Neural cell (in vitro differentiated cells): ENCODE results near the gene XPNPEP2. TPM values are rescaled to one million over a fixed set of nuclear protein-coding genes. Genes with fewer than 3 reads are reported as not detected.

ENCODE experiments used
- H2AFZ ChIP-seq: fragments of 200-600, 300-800 bp; sonication (generic), shearing (Covaris generic); 2 replicates; pipeline ENCODE4 v1.6.0; 2014; ENCODE audit warnings: low read depth, mild to moderate bottlenecking, antibody characterized with exemption, low read length, moderate library complexity
- H3F3A ChIP-seq: fragments of 200-600 bp; shearing (Covaris generic); 2 replicates; pipeline ENCODE4 v1.6.1; 2016; ENCODE audit warnings: mild to moderate bottlenecking, moderate library complexity, mixed read lengths, antibody characterized with exemption, low read length; ENCODE audit not compliant: insufficient read depth, poor library complexity, severe bottlenecking
- H3K27ac ChIP-seq: fragments of 200-600, 300-800 bp; sonication (generic), shearing (Covaris generic); 2 replicates; pipeline ENCODE4 v1.5.1; 2014; ENCODE audit warnings: mild to moderate bottlenecking, low read length, moderate library complexity
- H3K27me3 ChIP-seq: fragments of 300-800, 200-600 bp; sonication (generic), shearing (Covaris generic); 2 replicates; pipeline ENCODE4 v1.6.0; 2014; ENCODE audit warnings: mild to moderate bottlenecking, low read depth, low read length, moderate library complexity; ENCODE audit not compliant: insufficient read depth
- H3K36me3 ChIP-seq: fragments of 300-800, 200-600 bp; sonication (generic), shearing (Covaris generic); 2 replicates; pipeline ENCODE4 v1.5.1; 2014; ENCODE audit warnings: mild to moderate bottlenecking, antibody characterized with exemption, low read length, moderate library complexity; ENCODE audit not compliant: insufficient read depth
- H3K4me2 ChIP-seq: fragments of 300-800, 200-600 bp; sonication (generic), shearing (Covaris generic); 2 replicates; pipeline ENCODE4 v1.6.0; 2014; ENCODE audit warnings: mild to moderate bottlenecking, low read length
- H3K4me3 ChIP-seq: fragments of 300-800, 200-600 bp; sonication (generic), shearing (Covaris generic); 2 replicates; pipeline ENCODE4 v1.5.1; 2014; ENCODE audit warnings: mild to moderate bottlenecking, low read length, moderate library complexity
- H3K79me2 ChIP-seq: fragments of 200-600 bp; shearing (Covaris generic); replicated peaks from 2 replicates; pipeline ENCODE4 v1.6.0; 2014; ENCODE audit warnings: mild to moderate bottlenecking, low read length, moderate library complexity; ENCODE audit not compliant: insufficient read depth
- H3K9ac ChIP-seq: fragments of 300-800, 200-600 bp; sonication (generic), shearing (Covaris generic); 2 replicates; pipeline ENCODE4 v1.6.1; 2016; ENCODE audit warnings: mild to moderate bottlenecking, low read length, mixed read lengths
- H3K9me2 ChIP-seq: fragments of 200-600 bp; shearing (Covaris generic); 2 replicates; pipeline ENCODE4 v1.6.1; 2016; ENCODE audit warnings: mild to moderate bottlenecking, low read length, mixed read lengths; ENCODE audit not compliant: insufficient read depth
- H3K9me3 ChIP-seq: fragments of 200-600, 300-800 bp; sonication (generic), shearing (Covaris generic); 2 replicates; pipeline ENCODE4 v1.6.1; 2016; ENCODE audit warnings: mild to moderate bottlenecking, mixed run types, low read length, moderate library complexity, mixed read lengths
- H4K20me1 ChIP-seq: fragments of 200-600 bp; shearing (Covaris generic); 2 replicates; pipeline ENCODE4 v1.6.1; 2016; ENCODE audit warnings: mild to moderate bottlenecking, mixed run types; ENCODE audit not compliant: insufficient read depth
- CTCF ChIP-seq: fragments of 450-650 bp; IDR thresholded peaks from 2 replicates; pipeline ENCODE4 v1.5.1; 2014; ENCODE audit warnings: antibody characterized with exemption, mild to moderate bottlenecking, moderate library complexity; ENCODE audit not compliant: poor library complexity, severe bottlenecking
- EP300 ChIP-seq: fragments of 450-650 bp; conservative IDR thresholded peaks from 2 replicates; pipeline ENCODE4 v1.6.1; 2014; ENCODE audit warnings: antibody characterized with exemption, mild to moderate bottlenecking, moderate library complexity; ENCODE audit not compliant: poor library complexity, severe bottlenecking
- EZH2 ChIP-seq: fragments of 200-600, 300-800 bp; shearing (Covaris generic), sonication (generic); IDR thresholded peaks from 2 replicates; pipeline ENCODE4 v1.6.1; 2014; ENCODE audit warnings: antibody characterized with exemption, low read length, borderline replicate concordance, mild to moderate bottlenecking; ENCODE audit not compliant: insufficient read depth, poor library complexity, severe bottlenecking
- MXI1 ChIP-seq: fragments of 450-650 bp; conservative IDR thresholded peaks from 2 replicates; pipeline ENCODE4 v1.6.1; 2014; ENCODE audit warnings: antibody characterized with exemption, mild to moderate bottlenecking; ENCODE audit not compliant: poor library complexity, severe bottlenecking
- POLR2AphosphoS5 ChIP-seq: IDR thresholded peaks from 2 replicates; pipeline ENCODE4 v1.6.1; 2012
- RAD21 ChIP-seq: fragments of 450-650 bp; conservative IDR thresholded peaks from 2 replicates; pipeline ENCODE4 v1.6.1; 2014; ENCODE audit warnings: antibody characterized with exemption, mild to moderate bottlenecking, moderate library complexity
- SMC3 ChIP-seq: fragments of 450-650 bp; conservative IDR thresholded peaks from 2 replicates; pipeline ENCODE4 v1.6.1; 2014; ENCODE audit warnings: antibody characterized with exemption, mild to moderate bottlenecking, moderate library complexity; ENCODE audit not compliant: poor library complexity
- TAF1 ChIP-seq: IDR thresholded peaks from 2 replicates; pipeline ENCODE4 v1.6.1; 2012; ENCODE audit warnings: low read depth
- polyA plus RNA-seq: library from polyadenylated mRNA; depleted of rRNA; stranded (reverse); fragments of >200 nt; gene quantifications from 2 replicates; pipeline ENCODE4 v1.2.3, GENCODE V29; 2014
- TF ChIP-seq, protein P1 (sequence below): IDR thresholded peaks from 2 replicates; pipeline ENCODE4 v1.6.1; 2012; ENCODE audit warnings: borderline replicate concordance

The XPNPEP2 gene
- polyA plus RNA-seq, 1 donor from 2014 or later: not detected

- Histone ChIP-seq H3K9ac (no peak overlapping the region), H3K4me3 (no peak overlapping the region), H3K36me3 (no peaks in the 10 kb centered on the region), H3K9me2 (no peaks in the 10 kb centered on the region), H3K27me3 (no peaks in the 10 kb centered on the region), H4K20me1 (no peaks in the 10 kb centered on the region), H2AFZ (no peak overlapping the region), H3K27ac (no peak overlapping the region), H3K9me3 (no peaks in the 10 kb centered on the region), H3K79me2 (no peaks in the 10 kb centered on the region), H3K4me2 (no peak overlapping the region), H3F3A (no peaks in the 10 kb centered on the region)
- TF ChIP-seq EP300 (no peak), SMC3 (no peak), CTCF (no peak), EZH2 (no peak), MXI1 (no peak)
- TF ChIP-seq, protein P1, sequence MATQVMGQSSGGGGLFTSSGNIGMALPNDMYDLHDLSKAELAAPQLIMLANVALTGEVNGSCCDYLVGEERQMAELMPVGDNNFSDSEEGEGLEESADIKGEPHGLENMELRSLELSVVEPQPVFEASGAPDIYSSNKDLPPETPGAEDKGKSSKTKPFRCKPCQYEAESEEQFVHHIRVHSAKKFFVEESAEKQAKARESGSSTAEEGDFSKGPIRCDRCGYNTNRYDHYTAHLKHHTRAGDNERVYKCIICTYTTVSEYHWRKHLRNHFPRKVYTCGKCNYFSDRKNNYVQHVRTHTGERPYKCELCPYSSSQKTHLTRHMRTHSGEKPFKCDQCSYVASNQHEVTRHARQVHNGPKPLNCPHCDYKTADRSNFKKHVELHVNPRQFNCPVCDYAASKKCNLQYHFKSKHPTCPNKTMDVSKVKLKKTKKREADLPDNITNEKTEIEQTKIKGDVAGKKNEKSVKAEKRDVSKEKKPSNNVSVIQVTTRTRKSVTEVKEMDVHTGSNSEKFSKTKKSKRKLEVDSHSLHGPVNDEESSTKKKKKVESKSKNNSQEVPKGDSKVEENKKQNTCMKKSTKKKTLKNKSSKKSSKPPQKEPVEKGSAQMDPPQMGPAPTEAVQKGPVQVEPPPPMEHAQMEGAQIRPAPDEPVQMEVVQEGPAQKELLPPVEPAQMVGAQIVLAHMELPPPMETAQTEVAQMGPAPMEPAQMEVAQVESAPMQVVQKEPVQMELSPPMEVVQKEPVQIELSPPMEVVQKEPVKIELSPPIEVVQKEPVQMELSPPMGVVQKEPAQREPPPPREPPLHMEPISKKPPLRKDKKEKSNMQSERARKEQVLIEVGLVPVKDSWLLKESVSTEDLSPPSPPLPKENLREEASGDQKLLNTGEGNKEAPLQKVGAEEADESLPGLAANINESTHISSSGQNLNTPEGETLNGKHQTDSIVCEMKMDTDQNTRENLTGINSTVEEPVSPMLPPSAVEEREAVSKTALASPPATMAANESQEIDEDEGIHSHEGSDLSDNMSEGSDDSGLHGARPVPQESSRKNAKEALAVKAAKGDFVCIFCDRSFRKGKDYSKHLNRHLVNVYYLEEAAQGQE: no peak
Measured at GRCh38 chrX:129700536-129700935, 38.2 kb upstream of the XPNPEP2 start.

GRCh38 chrX:129701624-129702069 is 37.1 kb upstream of the XPNPEP2 start:
- Histone ChIP-seq H3K27me3 (no peaks in the 10 kb centered on the region), H3F3A (no peaks in the 10 kb centered on the region), H4K20me1 (no peaks in the 10 kb centered on the region), H3K4me3 (no peak overlapping the region), H2AFZ (no peak overlapping the region), H3K9me2 (no peaks in the 10 kb centered on the region), H3K4me2 (no peak overlapping the region), H3K79me2 (no peaks in the 10 kb centered on the region), H3K9ac (no peak overlapping the region), H3K27ac (no peak overlapping the region), H3K9me3 (no peaks in the 10 kb centered on the region), H3K36me3 (no peaks in the 10 kb centered on the region)
- TF ChIP-seq TAF1 (no peak), SMC3 (no peak), MXI1 (no peak), CTCF (no peak), POLR2AphosphoS5 (no peak), EZH2 (no peak), EP300 (no peak), RAD21 (no peak)
- TF ChIP-seq, protein P1: no peak
